GM12872 (cell line): ENCODE measurements around the gene CCDC186.

ENCODE experiments used
- TF ChIP-seq, protein P1 (sequence below): IDR thresholded peaks from 3 replicates; pipeline ENCODE4 v1.5.1; 2011; ENCODE audit warnings: low read depth, mild to moderate bottlenecking, low read length, moderate library complexity; ENCODE audit not compliant: insufficient read depth

Gene CCDC186

DNA sequence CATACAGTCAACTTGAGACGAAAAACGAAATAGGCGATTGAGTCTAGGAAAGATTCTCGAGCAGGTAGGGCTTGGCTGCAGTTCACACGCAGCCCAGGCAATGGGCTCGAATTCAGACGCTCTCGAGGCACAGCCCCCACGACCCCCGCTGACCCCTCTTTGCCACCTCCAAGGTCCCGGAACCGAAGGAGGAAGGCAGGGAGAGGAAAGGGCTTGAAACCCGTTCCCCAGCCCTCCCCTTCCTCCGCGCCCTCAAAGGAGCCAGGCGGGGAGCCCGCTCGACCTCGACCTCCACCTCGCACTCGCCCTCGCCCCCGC lies 441 bp downstream of the CCDC186 start:
- TF ChIP-seq, protein P1, sequence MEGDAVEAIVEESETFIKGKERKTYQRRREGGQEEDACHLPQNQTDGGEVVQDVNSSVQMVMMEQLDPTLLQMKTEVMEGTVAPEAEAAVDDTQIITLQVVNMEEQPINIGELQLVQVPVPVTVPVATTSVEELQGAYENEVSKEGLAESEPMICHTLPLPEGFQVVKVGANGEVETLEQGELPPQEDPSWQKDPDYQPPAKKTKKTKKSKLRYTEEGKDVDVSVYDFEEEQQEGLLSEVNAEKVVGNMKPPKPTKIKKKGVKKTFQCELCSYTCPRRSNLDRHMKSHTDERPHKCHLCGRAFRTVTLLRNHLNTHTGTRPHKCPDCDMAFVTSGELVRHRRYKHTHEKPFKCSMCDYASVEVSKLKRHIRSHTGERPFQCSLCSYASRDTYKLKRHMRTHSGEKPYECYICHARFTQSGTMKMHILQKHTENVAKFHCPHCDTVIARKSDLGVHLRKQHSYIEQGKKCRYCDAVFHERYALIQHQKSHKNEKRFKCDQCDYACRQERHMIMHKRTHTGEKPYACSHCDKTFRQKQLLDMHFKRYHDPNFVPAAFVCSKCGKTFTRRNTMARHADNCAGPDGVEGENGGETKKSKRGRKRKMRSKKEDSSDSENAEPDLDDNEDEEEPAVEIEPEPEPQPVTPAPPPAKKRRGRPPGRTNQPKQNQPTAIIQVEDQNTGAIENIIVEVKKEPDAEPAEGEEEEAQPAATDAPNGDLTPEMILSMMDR: no peak

DNA sequence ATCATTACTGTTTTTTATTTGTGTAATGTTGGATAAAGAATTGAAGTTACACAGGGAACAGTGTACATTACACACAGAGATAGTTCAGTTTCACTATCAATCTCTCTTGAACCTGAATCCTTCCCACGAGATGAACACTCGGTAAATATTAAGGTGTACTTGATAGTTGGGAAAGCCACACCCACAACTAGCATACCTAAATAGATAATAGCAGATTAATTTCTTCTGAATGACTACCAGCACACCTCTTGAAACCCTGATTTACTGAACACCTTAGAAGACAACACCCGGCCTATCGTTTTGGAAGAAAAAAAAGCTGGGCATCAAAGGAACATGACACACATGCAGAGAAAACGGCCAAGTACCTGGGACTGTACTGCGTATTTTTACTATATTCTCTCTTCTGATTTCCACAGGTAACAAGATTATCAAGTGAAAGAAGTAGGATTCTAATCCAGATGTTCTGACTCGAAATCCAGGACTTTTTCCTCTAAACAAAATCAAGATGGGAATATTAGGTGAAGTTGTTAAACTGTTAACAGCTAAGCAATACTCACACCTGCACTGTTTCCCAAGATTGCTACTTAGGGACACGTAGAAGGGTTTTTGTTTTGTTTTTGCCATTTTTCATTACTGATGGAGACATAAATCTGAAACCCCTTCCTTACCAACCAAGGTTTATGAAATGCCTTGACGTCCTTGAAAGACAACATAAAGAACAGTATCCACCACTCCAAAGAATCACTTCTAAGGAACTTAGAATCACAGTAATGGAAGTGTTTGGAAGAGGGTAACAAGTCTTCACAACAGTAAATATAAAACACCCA lies 1.0 kb downstream of the CCDC186 start:
- TF ChIP-seq, protein P1: no peak

DNA sequence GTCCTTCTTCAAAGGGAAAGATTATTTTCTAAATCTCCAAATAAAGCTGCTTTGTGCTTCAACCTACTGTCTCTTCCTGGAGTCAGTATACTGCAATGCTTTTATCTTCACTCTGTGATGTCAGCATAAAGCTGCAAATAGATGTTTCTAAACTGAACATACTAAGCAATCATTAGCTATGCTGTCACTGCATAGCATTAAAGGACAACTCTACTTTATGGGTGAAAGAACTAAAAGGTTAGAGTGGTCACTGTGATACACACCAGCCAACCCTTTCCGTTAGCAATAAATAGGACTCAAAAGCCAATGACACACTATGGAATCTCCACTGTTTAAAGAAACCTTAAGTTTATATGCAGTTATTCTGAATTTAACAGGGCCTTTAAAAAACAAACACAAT lies 1.8 kb downstream of the CCDC186 start:
- TF ChIP-seq, protein P1: no peak

DNA sequence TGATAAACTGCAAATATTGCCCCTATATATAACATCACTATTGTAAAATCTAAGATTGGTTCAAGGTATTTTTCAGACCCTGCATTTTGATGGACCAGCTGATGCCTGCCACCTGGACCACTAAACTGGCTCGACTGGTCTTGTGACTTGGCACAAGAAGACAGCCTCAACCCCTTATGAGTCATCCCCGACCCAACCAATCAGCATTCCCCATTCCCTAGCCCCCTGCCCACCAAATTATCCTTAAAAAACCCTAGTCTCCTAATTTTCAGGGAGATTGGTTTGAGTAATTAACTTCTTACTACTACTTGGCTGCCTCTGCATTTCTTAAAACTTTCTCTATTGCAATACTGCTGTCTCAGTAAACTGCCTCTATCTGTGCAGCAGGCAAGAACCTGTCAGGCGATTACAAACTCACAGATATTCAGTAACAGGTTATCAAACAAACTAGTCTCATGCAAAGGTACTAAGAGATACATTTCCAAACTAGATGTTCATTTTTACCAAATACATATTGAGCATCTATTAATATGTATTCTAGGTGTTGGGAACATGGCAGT lies 5.5 kb downstream of the CCDC186 start:
- TF ChIP-seq, protein P1: no peak

DNA sequence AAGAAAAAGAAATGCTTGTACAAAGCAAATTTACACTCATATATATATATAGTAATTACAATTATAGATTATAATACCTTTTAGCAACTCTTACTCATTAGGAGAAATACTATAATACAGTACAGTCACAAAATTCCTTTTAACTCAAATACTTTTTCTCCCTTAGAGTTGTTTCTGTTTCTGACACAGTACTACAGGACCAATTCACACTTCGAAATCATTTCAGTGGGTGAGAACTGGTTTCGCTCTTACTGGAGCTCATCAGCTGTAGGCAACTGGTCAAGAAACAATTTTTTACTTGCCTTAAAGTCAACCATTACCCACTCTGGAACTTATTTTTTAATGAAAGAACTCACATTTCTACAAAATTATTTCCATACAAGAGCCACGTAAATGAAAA lies 6.0 kb downstream of the CCDC186 start:
- TF ChIP-seq, protein P1: no peak

DNA sequence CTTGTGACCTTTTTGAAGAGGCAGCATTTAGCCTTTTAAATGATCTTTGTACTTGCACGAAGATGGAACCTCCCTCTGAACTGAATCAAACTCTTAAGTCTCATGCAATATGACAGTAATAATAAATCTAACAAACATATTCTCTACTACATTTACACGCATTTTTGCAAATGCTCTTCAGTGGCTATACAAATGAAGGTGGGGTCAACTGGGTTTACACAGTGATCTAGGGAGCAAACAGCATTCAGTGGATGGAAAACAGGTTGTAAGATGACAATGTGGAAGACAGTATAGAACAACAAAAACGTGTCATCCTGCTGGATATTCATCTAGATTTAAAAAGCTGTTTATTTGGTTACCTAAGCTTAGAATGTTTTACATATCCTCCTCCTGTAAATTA lies 7.5 kb downstream of the CCDC186 start:
- TF ChIP-seq, protein P1: no peak

DNA sequence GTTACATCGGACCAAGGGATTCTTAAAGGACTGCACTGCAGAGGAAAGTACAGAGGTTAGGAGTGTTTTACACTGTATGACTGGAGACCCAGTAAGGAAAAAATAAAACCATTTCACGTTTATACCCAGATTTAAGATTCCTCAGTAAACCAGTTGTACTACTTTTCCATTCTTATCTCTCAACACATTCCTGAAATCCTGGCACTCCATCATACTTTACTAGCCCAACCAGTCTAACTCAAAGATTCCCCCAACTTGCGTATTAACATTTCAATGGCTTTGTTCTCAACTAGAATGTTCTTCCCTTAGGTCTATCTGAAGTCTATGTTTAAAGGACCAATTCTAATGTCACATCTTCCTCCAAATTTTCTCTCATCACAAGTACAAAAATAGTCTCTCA lies 8.0 kb downstream of the CCDC186 start:
- TF ChIP-seq, protein P1: no peak
